ENCODE results near the gene TEX47. TPM values are rescaled to one million over a fixed set of nuclear protein-coding genes. Genes with fewer than 3 reads are reported as not detected.

TEX47 gene
- total RNA-seq, 1 experiment from 2014 or later = not detected

GRCh38 chr7:88806280-88807037, 10.9 kb upstream of the TEX47 start:
- Histone ChIP-seq H3K27me3 (replicated peaks; ENCODE audit: control insufficient read depth, insufficient read depth, low read length) (no peaks in the 10 kb centered on the region), H3K36me3 (ENCODE audit: control insufficient read depth, insufficient read depth, low read length) (no peaks in the 10 kb centered on the region), H3K4me1 (no peaks in the 10 kb centered on the region), H3K9me3 (no peaks in the 10 kb centered on the region), H3K4me3 (ENCODE audit: low read depth, low read length) (no peak overlapping the region)
- intact Hi-C loops (cut with micrococcal nuclease; ENCODE audit: unreplicated experiment) = no loop called here
- CTCF ChIA-PET = no interaction called here
- Mint-ChIP-seq H3K4me3 (ENCODE audit: unreplicated experiment) (no peak overlapping the region), H3K4me1 (ENCODE audit: low read depth, unreplicated experiment) (no peaks in the 10 kb centered on the region), H3K9me3 (ENCODE audit: unreplicated experiment) (no peaks in the 10 kb centered on the region), H3K36me3 (ENCODE audit: insufficient read depth, unreplicated experiment) (no peaks in the 10 kb centered on the region), H3K27ac (ENCODE audit: unreplicated experiment) (no peak overlapping the region), H3K27me3 (ENCODE audit: insufficient read depth, unreplicated experiment) (peaks cover 6% of the 10 kb centered on the region)
- BruUV-seq (replicated peaks) = no TSS peak
- POLR2A ChIA-PET = no interaction called here
- TF ChIP-seq, protein P1, sequence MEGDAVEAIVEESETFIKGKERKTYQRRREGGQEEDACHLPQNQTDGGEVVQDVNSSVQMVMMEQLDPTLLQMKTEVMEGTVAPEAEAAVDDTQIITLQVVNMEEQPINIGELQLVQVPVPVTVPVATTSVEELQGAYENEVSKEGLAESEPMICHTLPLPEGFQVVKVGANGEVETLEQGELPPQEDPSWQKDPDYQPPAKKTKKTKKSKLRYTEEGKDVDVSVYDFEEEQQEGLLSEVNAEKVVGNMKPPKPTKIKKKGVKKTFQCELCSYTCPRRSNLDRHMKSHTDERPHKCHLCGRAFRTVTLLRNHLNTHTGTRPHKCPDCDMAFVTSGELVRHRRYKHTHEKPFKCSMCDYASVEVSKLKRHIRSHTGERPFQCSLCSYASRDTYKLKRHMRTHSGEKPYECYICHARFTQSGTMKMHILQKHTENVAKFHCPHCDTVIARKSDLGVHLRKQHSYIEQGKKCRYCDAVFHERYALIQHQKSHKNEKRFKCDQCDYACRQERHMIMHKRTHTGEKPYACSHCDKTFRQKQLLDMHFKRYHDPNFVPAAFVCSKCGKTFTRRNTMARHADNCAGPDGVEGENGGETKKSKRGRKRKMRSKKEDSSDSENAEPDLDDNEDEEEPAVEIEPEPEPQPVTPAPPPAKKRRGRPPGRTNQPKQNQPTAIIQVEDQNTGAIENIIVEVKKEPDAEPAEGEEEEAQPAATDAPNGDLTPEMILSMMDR (IDR thresholded peaks at IDR 0.05; ENCODE audit: insufficient read depth in 1 of 2, low read depth in 1 of 2, low read length in 1 of 2, severe bottlenecking in 1 of 2, unreplicated experiment in 1 of 2) = no peak
- no peak for DNase-seq

DNA sequence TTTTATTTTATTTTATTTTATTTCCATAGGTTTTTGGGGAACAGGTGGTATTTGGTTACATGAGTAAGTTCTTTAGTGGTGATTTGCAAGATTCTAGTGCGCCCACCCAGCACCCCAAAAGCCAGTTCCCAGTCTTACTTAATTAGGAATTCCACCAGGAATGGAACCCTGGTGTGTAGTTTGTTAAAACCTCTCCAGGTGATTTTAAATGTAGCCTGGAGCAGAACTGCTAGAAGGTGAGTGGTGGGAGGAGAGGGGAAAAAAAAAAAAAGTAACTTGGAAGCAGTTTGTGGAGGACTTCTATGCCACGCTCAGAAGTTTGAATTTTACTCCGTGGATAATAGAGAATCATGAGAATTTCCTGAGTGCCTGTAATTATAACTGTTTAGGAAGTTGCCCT, 5.5 kb upstream of the TEX47 start:
- intact Hi-C loops (cut with micrococcal nuclease; ENCODE audit: unreplicated experiment) = no loop called here
- CTCF ChIA-PET = no interaction called here
- H3K36me3 ChIP-seq (ENCODE audit: control insufficient read depth, insufficient read depth, low read length) = no peaks in the 10 kb centered on the region
- Mint-ChIP-seq H3K4me3 (ENCODE audit: unreplicated experiment) (no peak overlapping the region), H3K27ac (ENCODE audit: unreplicated experiment) (no peak overlapping the region), H3K4me1 (ENCODE audit: low read depth, unreplicated experiment) (no peaks in the 10 kb centered on the region), H3K36me3 (ENCODE audit: insufficient read depth, unreplicated experiment) (no peaks in the 10 kb centered on the region), H3K9me3 (ENCODE audit: unreplicated experiment) (no peaks in the 10 kb centered on the region), H3K27me3 (ENCODE audit: insufficient read depth, unreplicated experiment) (peaks cover 9% of the 10 kb centered on the region)
- TF ChIP-seq, protein P1 (IDR thresholded peaks at IDR 0.05; ENCODE audit: insufficient read depth in 1 of 2, low read depth in 1 of 2, low read length in 1 of 2, severe bottlenecking in 1 of 2, unreplicated experiment in 1 of 2) = no peak
- H3K4me3 ChIP-seq (ENCODE audit: low read depth, low read length) = no peak overlapping the region
- H3K9me3 ChIP-seq = no peaks in the 10 kb centered on the region
- DNase-seq = no peak
- no peaks in the 10 kb centered on the region for H3K4me1 ChIP-seq
- POLR2A ChIA-PET = no interaction called here
- no peaks in the 10 kb centered on the region for H3K27me3 ChIP-seq (replicated peaks; ENCODE audit: control insufficient read depth, insufficient read depth, low read length)
- no TSS peak for BruUV-seq (replicated peaks)

GRCh38 chr7:88792361-88792760, 3.2 kb downstream of the TEX47 start:
- DNase-seq = no peak
- no peaks in the 10 kb centered on the region for H3K36me3 ChIP-seq (ENCODE audit: control insufficient read depth, insufficient read depth, low read length)
- no peaks in the 10 kb centered on the region for H3K4me1 Mint-ChIP-seq (ENCODE audit: low read depth, unreplicated experiment)
- H3K4me3 ChIP-seq (ENCODE audit: low read depth, low read length) = no peak overlapping the region
- H3K27ac Mint-ChIP-seq (ENCODE audit: unreplicated experiment) = no peak overlapping the region
- no TSS peak for BruUV-seq (replicated peaks)
- POLR2A ChIA-PET = no interaction called here
- intact Hi-C loops (cut with micrococcal nuclease; ENCODE audit: unreplicated experiment) = no loop called here
- H3K4me1 ChIP-seq = 0 out of 2 replicates have a peak, but pooled peaks cover 5% of the 10 kb centered on the region
- no peaks in the 10 kb centered on the region for H3K9me3 ChIP-seq
- H3K4me3 Mint-ChIP-seq (ENCODE audit: unreplicated experiment) = no peak overlapping the region
- no peaks in the 10 kb centered on the region for H3K9me3 Mint-ChIP-seq (ENCODE audit: unreplicated experiment)
- CTCF ChIA-PET = no interaction called here
- H3K27me3 ChIP-seq (replicated peaks; ENCODE audit: control insufficient read depth, insufficient read depth, low read length) = no peaks in the 10 kb centered on the region
- H3K36me3 Mint-ChIP-seq (ENCODE audit: insufficient read depth, unreplicated experiment) = no peaks in the 10 kb centered on the region
- peaks cover 7% of the 10 kb centered on the region for H3K27me3 Mint-ChIP-seq (ENCODE audit: insufficient read depth, unreplicated experiment)
- TF ChIP-seq, protein P1 (IDR thresholded peaks at IDR 0.05; ENCODE audit: insufficient read depth in 1 of 2, low read depth in 1 of 2, low read length in 1 of 2, severe bottlenecking in 1 of 2, unreplicated experiment in 1 of 2) = no peak

Data from Caco-2 (cell line).